HG02938 (cell line): ENCODE data around the gene PSMD12.
"Not testable (repeated sequence)": the region's sequence is repeated elsewhere in the genome, so short reads cannot be mapped to it uniquely, and the experiment has no call there.

Source experiments
- ATAC-seq: cut with Tn5 transposase; IDR thresholded peaks from one replicate; pipeline ENCODE4 v1.9.1; 2021; ENCODE audit warnings: mild to moderate bottlenecking, moderate library complexity; ENCODE audit not compliant: unreplicated experiment

Gene PSMD12

DNA sequence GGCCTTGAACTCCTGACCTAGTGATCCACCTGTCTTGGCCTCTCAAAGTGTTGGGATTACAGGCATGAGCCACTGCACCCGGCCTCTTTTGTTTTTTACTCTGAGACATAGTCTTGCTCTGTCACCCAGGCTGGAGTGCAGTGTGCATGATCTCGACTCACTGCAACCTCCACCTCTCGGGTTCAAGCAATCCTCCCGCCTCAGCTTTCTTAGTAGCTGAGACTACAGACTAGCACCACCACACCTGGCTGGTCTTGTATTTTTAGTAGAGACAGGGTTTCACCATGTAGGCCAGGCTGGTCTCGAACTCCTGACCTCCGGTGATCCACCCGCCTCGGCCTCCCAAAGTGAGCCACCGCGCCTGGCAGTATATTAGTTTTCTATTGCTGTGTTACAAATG, 22.2 kb upstream of the PSMD12 start:
- ATAC-seq: not testable (repeated sequence)

DNA sequence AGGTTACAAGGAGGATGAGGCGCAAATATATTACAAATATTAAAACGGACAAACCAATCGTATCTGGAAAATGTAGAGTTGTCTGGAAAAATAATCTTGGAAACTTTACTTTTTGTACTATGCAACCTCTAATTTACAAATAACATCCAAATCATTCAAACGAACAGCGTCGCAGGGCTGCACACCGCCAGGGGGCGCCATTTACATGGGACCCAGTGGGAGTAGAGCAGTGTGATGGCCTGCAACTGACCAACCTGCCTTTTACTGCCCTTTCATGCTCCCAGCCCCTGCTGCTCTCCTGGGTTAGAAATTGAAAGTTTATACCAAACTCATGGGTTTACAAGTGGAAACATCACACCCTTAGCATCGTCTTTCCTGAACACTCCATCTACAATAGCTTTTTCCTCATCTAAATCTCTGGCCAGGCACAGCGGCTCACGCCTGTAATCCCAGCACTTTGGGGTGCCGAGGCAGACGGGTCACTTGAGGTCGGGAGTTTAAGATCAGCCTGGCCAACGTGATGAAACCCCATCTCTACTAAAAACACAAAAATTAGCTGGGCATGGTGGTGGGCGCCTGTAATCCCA, 20.7 kb upstream of the PSMD12 start:
- ATAC-seq: no peak

DNA sequence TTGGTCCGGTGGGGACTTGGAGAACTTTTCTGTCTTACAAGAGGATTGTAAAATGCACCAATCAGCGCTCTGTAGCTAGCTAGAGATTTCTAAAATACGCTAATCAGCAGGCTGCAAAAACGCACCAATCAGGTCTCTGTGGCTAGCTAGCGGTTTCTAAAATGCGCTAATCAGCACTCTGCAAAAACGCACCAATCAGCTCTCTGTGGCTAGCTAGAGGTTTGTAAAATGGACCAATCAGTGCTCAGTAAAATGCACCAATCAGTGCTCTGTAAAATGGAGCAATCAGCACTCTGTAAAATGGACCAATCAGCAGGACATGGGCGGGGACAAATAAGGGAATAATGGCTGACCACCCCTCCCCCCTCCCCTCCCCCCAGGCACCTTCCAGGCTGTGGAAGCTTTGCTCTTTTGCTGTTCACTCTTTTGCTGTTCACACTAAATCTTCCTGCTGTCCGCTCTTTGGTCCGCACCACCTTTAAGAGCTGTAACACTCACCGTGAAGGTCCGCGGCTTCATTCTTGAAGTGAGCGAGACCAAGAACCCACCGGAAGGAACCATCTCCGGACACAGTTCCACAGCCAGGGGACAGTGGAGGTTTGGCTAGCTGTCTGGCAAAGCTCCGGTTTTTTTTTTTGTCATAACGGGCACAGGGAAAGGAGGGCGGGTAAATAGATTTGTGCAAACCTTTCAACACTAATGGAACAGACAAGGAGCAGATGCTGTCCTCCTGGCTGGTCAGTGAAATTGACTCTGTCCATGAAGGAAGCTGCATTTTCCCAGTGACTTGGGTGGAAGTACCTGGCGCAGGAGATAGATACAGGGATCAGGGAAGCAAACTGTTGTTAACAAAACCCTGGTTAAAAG, 19.0 kb upstream of the PSMD12 start:
- no peak for ATAC-seq

DNA sequence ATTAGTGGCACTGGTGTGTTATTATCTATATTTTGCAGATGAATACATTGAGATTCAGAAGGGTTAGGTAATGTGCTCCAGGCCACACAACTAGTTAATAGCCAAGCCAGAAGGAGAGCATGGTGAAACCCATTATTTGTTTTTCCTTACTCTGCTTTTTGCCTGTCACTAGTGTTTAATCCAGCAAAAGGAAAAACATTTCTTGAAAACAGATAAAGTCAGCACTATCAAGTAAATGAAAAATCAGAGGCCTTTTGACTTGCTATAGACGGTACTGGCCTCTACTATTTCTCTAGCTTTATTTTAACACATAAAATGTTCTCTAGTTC, 15.5 kb upstream of the PSMD12 start:
- ATAC-seq: no peak

DNA sequence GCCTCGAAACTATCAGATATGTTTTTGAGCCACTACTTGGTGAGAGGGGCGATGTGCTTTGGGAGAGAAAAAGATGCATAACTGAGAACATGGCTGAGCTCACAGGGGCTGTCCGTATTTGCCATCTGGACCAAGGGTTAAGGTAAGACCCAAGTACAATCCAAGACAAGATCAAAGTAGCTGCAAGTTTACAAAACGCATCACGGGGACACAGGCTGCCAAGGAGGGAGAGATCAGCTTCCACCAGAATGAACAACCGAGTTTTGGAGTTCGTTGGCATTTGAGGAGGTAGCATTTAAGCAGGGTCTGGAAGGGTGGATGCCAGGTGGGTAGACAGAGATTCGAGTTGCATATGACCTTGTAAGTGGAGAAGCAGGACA, 12.9 kb upstream of the PSMD12 start:
- no peak for ATAC-seq

DNA sequence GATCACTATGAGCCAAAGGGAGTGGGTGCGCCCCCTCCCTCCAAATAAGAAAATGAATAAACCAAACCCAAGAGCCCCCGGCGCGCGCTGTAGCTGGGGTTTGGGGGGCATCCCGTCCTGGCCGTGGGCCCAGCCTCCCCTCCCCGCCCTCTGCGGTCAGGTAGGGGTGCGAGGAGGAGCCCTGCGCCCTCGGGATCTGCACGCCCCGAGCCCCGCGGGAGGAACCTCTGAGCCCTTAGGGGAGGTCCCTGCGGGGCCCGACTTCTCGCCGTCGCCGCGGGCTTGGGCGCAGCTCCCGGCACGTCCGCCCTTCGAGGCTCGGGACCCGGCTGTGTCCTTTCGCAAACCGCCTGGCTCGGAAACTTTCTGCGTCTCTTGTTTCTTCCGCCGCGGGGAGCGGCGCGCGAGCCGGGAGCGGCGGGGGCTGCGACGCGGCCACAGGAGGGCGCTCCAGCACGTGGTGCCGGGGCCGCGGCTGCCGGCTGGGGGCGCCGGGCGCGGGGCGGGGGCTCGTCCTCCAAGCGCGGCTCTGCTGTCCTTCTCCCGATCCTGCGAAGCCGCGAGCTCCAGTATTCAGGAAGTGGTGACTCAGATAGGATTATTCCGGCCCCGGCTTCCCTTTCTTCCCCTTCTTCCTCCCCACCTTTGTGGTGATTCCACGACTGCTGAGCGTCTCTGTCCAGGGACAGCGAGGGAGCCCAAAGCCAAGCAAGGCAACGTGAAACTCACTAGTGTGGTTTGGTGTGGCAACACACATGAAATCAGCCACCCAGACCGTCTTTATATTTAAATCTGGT, 12.3 kb upstream of the PSMD12 start:
- ATAC-seq: peak; percentile 30

DNA sequence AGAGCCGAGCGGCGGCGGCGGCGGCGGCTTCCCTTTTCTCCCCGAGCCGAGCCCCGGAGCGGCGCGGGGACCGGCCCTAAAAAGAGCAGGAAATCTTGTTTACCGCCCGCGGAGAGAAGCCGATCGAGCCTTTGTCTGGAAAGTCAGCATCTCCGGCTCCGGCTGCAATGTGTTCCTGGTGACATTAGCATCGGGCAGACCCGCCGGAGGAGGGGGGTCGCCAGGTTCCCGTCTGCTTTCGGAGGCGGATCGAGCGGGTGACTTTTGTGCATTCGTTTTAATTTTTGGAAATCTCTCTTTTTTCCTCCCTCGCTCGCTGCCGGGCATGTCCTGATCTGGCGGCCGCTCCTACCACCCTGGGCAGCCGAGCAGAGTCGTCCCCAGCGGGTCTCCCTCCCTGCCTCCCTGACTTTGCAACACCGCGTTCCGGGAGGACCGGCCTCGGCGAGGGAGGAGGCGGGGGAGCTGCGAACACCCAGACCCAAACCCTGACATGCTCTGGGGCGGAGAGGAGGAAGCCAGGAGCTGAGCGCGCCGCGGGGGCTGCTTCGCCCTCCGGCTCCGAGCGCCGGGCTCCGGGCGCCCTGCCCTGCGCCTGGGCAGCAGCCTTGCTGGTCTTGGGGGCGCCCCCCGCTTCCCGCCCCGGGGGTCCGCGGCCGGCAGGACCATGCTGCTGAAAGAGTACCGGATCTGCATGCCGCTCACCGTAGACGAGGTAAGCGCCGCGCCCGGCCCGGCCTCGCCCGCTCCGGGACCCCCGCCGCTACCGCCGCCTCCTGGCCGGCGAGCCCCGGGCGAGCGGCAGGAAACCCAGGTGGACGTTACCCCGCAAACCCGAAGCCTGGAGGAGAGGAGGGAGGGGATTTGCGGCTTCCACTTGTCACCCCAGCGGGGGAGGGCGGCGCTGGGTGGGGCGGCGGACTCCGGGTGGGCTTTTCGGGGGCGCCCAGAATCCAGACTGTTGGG, 11.4 kb upstream of the PSMD12 start:
- ATAC-seq: peak; percentile 17

DNA sequence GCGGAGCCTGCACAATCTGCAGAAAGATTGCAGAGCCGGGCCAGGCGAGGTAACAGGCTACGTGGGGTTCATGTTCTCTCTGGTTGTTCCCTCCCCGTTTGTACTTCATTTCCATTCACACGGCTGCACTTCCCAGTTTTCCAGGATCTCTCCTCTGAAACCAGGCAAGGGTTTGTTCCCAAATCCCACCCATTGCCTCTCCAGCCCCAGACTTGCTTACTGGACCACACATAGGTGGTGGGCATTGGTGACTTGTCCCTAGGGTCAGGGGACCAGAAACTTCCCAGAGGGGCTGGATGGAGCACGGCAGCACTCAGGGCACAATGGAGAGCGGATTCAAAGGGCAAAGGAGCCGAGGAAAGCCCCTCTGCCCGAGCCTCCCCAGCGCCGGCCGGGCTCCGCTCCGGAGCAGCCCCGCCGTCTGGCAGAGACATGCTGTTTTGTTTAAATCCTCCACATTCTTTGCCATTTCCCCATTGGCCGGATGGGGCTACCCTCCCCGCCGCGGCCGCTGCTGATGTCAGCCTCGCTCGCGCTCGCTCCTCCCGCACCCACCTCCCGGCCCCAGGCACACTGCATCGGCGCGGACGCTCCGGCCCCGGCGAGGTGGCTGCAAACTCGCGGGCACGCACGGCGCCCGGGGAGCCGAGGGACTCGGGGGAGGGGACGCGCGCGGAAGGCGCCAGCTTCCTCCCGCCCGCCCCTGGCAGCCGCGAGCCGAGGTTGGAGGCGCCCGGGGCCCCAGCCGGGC, 10.5 kb upstream of the PSMD12 start, which contains the start of gene PITPNC1:
Gene PITPNC1 (plus strand): TSS at position 545 of the 751 bp plus-strand sequence.
- ATAC-seq: peak; percentile 66

DNA sequence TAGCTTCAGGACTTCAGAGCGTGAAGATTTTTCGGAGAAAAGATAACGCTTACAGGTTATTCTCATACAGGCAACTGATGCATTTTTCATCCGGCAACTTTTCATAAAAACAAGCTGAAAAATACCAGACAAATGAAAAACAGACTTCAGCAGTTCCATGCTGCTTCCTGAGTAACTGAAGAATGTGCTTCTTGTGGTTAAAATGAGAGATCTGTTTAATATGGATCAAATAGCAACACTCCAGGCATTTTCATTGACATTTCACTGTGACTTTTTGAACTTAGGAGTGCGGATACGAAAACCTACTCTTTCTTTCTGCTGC, 10.0 kb upstream of the PSMD12 start:
- no peak for ATAC-seq

DNA sequence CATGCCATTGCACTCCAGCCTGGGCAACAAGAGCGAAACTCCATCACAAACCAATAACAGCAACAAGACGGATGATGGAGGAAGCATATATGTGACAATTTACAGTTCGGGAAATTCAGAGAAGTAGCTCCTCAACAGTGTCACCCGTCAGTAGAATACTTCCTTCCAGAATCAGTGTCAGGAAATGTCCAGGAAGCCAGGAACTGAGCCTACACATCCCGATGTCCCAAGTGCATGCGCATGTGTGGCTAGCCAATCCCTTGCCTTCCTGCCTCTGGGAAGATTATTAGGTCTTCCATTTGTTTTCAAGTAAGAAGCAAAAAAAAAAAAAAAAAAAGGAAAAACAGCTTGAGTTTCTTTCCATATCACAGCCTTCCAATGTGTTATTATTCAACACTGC, 9.3 kb upstream of the PSMD12 start:
- no peak for ATAC-seq

DNA sequence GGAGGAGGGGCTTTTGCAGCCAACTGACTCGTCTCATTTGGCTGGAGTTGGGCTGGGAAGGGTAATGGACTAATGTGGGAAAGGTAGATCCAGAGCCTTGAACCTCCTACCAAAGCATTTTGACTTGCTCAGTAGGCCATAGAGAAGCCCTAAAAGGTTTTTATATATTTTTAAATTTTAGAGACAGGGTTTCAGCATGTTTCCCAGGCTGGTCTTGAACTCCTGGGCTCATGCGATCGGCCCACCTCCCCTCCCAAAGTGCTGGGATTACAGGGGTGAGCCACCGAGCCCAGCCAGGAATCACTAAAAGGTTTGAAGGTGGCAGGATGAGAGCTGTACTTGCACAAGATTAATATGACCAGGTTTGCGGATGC, 8.7 kb upstream of the PSMD12 start:
- ATAC-seq: no peak

DNA sequence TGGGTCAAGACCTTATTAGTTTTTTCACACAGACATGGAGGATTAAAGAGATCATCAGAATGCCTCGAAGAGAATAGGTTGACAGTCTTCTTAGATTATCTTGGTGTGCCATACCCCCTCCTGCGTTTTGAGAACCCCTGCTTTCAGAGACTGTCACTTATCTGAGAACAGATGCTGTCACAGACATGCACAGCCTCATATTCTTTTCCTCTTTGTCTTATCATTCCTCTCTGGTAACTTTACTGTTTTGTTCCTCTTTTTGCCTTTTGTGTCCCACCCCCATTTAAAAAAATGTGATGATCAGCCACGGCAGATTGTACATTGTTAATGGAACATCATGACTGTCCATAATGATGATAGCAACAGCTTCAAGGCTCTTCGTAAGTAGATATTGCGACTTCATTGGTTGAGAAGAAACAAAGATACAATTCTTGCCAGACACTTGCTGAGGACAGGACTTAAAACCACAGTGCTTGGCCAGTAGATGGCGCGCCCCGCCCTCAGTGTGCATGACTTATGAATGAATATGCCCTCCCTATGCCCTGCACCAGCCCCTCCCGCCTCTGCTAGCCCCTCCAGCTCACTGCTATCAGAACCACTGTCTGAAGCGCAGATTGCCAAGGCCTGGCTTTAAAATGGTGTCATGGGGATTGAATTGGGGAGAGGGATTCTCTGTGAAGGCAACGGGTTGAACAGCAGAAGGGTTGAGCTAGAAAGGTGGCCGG, 8.1 kb upstream of the PSMD12 start:
- ATAC-seq: no peak

DNA sequence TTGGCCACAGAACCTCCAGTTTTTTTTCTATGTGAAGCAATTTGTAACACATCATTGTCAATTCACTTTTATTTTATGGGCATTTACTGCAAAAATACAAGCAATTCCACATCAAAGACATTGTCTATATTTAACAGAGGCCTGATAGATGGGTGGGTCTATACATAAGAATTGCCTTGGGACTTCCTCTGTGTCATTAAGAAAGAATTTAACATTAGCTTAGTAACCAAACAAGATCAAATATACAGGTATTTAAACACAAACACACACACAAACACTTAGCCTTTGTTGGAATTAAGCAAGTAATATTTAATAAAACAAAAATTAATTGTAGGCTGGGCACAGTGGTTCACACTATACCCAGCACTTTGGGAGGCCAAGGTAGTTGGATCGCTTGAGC, 6.4 kb upstream of the PSMD12 start:
- ATAC-seq: no peak

DNA sequence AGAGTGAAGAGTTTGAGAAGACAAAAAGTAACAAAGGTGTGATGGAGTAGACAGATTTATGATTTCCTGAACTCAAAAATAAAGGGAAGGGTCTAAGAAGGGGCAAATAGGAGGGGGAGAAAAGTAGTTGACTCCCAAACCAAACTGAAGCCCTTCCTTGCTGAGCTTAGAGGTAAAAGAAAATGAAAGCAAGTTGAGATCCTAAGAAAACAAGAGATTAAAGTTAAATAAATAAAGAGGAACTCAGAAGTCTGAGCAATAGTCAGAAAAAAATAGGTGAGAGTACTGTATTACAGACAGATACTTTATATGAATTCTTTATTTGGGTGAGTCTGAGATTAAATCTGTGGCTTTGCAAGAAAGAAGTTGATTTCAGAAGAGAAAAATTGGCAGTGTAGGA, 3.3 kb upstream of the PSMD12 start:
- ATAC-seq: no peak

DNA sequence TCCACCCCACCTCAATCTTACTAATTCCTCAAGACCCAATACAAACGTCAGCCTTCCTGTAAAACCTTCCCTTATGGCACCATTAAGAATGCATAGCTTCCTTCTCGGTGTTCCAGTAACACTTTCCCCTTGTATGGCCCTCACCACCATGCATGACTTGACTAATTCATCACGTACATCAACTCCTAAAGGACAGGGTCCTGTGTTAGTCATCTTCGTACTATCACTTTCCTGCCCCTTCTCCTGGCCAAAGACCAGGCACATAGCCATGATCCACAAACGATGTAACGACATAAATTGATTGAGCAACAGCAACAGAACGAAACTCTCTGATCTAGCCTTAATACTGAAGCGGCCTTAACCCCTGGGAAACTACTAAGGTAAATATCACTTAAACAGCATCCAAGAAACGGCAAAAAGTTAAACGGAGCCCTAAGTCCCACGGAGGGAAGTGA, 612 bp downstream of the PSMD12 start:
- no peak for ATAC-seq

DNA sequence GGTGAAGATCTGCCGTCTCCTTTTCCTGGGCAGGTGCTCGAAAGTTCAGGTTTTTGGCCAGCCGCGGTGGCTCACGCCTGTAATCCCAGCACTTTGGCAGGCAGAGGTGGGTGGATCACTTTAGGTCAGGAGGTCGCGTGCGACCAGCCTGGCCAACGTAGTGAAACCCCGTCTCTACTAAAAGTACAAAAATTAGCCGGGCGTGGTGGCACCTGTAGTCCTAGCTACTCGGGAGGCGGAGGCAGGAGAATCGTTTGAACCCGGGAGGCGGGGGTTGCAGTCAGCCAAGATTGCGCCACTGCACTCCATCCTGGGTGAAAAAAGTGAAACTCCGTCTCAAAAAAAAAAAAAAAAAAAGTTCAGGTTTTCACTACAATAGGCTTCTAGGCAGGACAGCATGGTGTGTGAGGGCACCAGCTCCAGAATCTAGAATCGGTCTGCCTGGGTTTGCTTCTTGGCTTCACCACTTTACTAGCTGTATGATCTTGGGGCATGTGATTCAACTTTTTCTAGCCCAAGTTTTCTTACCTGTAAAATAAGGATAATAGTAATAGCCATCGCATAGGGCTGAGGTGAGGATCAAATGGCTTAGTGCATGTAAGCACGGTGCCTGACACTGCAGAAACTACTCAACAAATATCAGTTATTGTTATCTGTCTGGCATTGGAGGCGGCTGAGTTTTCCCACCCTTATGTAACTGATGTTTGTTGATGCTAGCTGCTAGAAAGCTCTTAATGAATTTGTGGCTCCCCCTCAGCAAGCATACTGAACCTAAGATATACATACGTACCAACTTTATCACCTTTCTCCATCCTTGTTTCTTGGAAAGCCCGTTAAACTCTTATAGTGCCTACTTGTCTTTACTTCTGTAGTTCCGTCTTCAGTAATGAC, 1.3 kb downstream of the PSMD12 start:
- ATAC-seq: no peak

DNA sequence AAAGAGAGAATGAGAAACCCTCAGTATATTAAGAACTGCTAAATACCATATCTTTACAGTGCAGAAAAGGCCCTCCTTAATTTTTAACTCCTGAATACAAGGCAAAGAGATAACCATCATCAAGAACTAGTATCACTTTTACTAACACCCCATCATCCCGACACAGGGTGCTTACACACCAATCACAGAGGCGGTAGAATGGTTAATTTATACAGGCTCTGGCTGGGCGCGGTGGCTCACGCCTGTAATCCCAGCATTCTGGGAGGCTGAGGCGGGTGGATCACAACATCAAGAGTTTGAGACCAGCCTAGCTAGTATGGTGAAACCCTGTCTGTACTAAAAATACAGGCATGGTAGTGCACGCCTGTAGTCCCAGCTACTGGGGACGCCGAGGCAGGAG, 4.2 kb downstream of the PSMD12 start:
- no peak for ATAC-seq

DNA sequence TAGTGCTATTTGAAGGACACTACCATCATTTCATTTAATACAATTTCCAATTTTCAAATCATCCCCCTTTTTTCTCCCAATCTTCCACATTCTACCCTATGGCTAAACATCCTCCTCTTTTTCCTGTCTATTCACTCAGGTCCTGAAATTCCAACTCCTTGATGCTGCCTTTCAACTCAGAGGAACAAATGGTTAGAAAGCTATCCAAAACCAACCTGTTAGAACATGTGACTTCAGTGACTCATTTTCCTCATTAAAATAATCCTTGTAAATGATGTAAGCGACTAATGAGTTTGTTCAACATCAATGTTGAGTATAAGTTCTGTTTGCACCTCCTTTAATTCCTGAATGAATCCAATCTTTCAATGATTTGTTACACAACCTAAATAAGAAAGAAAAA, 5.5 kb downstream of the PSMD12 start:
- ATAC-seq: no peak
